Esophagus mucosa (tissue), 1 donor: ENCODE measurements around the gene MYD88. TPM values are rescaled to one million over a fixed set of nuclear protein-coding genes. Genes with fewer than 3 reads are reported as not detected.
A peak's percentile ranks its signal among the peaks of the same experiment; 100 is the strongest.

Source experiments
- ATAC-seq: fragments of 200-7000 bp; cut with Tn5 transposase; one replicate; pipeline ENCODE4 v1.9.1; 2020
- total RNA-seq: library from RNA; stranded (reverse); gene quantifications from one replicate; pipeline ENCODE4 v1.2.4, GENCODE V29; 2023
- donor health status: DM: yes; HTN: yes; CAD: no.

Gene MYD88
- total RNA-seq, 1 donor from 2014 or later: 41.5 TPM

- no peak for ATAC-seq
These were observed 26.1 kb upstream of the MYD88 start for GRCh38 chr3:38112378-38112761.

GRCh38 chr3:38114052-38114874 lies 24.2 kb upstream of the MYD88 start:
- no peak for ATAC-seq

- ATAC-seq: no peak
These were observed 23.4 kb upstream of the MYD88 start for GRCh38 chr3:38114875-38115644.

DNA sequence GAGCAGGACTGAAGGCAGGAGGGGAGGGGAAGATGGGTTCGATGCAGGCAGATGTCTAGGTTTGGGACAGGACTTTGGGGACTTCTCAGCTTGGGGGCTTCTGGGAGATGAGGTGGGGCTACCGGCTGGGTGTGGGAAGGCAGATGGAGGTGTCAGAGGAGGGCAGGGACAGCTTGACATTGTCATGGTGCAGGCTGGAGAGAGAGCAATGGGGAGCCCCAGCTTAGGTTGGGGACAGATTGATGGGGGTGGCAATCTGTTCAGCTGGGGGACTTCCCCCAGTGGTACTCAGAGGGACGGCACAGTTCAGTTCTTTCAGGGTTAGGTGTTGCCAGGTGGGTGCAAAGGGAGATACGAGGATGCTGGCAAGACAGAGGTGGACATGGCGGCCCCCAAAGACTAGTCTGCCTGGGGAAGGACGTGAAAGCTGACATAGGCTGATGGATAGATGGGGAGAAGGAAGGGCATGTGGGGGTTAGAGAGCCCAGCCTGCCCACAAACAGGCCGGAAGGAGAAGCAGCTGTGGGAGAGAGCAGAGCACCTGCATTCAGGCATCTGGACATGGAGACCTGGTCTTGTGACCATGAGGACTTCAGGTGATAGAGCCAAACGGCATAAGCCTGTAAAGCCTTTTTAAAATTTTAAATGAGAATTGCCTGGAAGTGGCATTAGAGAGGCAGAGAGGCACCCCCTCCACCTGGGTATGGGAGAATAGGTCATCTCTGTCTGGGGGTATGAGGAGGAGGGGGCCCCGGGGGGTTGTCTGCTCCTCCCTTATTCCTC lies 22.6 kb upstream of the MYD88 start:
- ATAC-seq: no peak

- ATAC-seq: peak; percentile 8
These were observed 21.8 kb upstream of the MYD88 start for GRCh38 chr3:38116471-38117162.

DNA sequence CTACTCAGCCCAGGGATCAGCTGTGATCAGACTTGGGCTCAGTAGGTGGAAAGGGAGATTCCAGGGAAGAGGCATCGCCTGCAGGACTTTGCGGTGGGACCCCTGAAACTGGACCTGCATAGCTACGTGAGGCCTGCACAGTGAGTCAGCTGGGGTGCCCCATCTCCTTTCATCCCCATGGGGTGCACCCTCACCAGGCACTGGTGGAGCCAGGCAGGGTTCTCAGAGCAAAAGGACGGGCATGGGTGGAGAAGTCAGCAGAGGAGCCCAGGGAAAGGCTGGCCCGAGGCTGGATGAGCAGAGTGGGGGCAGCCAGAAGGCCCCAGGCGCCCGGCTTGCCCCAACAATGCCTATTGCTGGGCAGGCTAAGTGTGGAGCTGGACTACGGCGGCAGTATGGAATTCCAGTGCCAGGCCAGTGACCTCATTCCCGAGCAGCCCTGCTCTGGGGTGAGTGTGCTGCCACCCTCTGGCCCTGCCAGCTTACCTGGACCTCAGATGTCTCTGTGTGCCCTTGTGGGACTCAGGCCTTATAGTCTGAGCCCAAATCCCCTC lies 21.2 kb upstream of the MYD88 start:
- peak; percentile 52 for ATAC-seq

- ATAC-seq: peak; percentile 82
These were observed 20.6 kb upstream of the MYD88 start for GRCh38 chr3:38117748-38118420.

- no peak for ATAC-seq
These were observed 19.8 kb upstream of the MYD88 start for GRCh38 chr3:38118421-38119247.

DNA sequence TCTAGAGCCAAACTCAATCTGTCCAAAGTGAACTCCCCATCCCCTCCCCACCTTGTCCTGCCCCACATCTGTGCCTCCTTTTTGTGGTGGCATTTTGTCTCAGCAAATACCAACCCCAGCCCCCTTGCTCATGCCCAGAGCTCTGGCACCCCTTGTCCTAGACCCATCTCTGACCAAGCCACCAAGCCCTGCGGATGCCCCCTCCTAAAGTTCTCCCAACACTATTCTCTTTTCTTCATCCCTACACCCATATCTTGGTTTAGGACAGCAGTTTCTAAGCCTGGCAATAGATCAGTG lies 19.3 kb upstream of the MYD88 start:
- ATAC-seq: no peak

DNA sequence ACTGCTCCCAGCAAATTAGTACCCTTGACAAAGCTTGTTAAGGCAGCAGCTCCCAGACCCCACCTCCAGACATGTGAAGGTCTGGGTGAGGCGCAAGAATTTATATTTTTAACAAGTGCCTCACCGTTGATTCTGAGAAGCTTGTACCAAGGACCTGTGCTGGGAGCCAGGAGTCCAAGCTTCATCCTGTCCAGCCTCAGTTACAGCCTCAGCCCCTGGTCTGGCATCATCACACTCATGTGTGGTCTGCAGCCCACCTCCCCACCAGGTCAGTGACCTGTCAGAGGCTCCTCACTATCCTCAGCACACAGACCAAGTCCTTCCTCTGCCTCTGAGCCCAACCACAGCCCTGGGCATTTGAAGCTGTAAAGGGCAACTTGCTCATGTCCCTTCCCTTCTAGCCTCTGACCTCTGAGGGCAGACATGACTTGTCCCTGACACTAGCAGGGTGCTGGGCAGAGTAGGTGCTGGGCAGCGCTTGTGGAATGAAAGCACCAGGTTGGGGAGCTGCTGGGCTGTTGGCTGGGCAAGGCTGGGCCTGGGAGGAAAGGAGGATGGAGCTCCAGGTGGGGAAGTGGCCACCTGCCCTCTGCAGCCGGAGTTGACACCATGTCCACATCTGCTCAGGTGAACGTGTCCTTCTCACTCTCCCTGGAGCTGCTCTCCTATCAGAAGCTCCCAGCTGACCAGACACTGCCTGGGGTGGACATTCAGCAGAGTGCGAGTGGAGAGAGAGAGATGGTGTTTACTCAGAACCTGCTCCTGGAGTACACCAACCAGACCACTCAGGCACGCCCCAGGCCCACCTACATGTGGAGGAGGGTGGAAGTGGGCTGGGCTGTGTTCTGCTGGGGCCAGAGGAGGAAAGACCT lies 18.4 kb upstream of the MYD88 start:
- no peak for ATAC-seq

DNA sequence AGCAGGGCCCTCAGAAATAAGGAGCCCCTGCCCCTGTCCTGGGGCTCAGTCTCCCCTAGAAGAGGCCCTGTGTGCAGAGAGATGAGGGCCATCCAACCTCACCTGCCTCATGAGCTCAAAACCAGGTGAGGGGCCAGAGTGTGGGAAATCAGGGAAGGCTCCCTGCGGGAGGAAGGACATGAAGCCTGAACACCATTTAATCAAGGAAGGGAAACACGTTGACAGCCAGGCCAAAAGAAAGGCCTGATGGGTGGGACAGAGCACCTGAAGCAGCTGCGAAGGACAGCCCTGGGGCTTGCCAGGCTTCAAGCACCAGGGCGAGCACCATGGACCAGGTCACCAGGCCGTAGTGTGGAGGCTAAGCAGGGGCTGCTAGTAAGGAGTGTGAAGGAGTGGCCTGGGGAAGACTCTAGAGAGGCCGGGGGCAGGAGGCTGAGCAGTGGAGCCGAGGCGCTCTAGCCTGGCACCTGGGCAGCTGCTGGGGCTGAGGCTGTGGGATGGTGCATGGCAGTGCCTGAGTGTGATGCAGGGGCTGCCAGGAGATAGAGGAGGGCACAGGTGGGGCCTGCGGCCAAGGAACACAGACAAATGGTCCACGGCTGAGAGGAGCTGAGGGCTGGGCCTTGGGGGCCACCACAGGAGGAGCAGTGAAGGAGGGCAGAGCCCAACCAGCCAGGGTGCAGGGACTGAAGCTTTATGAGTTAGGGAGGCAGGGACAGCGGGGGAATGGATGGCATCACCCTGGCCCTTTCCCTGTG lies 17.6 kb upstream of the MYD88 start:
- no peak for ATAC-seq

DNA sequence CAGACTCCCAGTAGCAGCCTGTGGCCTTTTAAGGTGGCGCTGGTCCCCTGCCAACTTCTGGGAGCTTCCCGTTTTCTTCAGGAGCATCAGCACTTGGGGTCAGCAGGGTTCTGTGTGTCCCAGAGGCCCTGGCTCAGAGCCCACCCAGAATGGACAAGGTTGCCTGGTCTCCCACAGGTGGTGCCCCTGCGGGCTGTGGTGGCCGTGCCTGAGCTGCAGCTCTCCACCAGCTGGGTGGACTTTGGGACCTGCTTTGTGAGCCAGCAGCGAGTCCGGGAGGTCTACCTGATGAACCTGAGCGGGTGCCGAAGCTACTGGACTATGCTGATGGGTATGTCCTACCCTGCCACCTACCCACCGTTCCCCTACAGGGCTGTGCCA lies 17.0 kb upstream of the MYD88 start:
- ATAC-seq: no peak

- no peak for ATAC-seq
These were observed 16.5 kb upstream of the MYD88 start for GRCh38 chr3:38121832-38122461.

DNA sequence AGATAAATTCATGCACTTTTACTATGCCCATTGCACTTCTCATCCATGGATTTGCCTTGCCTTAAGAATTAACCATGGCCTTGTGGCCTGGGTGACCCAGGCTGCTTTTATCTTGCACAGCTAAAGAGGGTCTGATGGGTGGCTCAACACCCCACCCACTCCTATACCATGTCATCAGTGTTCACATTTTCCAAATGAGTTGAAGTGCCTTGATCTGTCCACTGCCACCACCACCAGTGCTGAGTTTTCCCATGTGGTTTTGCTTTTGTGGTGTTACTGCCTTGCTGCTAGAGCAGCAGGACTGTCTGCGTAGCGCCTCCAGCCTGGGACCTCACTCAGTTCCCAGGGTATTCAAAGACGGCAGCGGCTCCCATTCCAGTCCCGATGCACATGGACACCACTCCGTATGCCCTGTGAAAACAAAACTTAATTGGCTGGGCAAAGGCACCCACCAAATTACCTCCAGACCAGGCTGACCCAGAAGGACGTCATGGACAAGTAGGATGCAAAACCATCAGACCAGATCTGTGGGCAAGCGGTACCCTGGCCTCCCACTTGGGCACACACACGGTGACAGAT lies 15.7 kb upstream of the MYD88 start:
- ATAC-seq: no peak

DNA sequence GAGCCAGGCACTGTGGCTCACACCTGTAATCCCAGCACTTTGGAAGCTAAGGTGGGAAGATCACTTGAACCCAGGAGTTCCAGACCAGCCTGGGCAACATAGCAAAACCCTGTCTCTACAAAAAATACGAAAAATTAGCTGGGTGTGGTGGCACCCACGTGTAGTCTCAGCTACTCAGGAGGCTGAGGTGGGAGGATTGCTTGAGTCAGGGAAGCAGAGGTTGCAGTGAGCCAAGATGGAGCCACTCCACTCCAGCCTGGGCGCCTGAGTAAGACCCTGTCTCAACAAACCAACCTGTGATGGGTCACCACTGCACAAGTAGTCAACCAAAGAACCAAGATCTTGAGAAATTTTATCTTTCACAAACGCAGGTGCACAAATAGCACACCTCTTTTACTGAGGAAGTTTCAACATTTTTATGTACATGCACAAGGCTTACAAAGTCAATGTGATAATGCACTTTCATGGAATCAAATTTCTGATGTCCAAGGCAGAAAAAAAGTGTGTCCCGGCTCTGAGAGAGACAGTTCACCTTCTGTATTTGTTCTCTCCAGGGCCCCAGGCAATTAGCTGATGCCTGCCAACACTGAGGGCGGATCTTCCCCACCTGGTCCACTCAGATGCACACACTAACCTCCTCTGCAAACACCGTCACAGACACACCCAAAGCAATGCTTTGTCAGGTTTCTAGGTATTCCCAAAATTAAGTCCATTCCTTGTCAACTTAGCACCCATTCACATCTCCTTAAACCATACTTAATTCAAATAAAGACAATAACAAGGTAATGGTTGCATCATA lies 13.9 kb upstream of the MYD88 start:
- peak; percentile 63 for ATAC-seq

- ATAC-seq: peak; percentile 18
These were observed 12.9 kb upstream of the MYD88 start for GRCh38 chr3:38125305-38126120.
